HG02763 (cell line): ENCODE measurements around the gene PUS7L.

ENCODE experiments used
- ATAC-seq: cut with Tn5 transposase; IDR thresholded peaks from one replicate; pipeline ENCODE4 v1.9.1; 2021; ENCODE audit warnings: mild to moderate bottlenecking, moderate library complexity; ENCODE audit not compliant: unreplicated experiment

Gene PUS7L

GRCh38 chr12:43669373-43669772 lies 89.2 kb downstream of the PUS7L start:
- no peak for ATAC-seq
